ENCODE measurements around the gene SDCCAG8.

Gene SDCCAG8

GRCh38 chr1:243397613-243398321, 141.9 kb downstream of the SDCCAG8 start:
- Histone ChIP-seq H3K9me3 (ENCODE audit: control insufficient read depth, insufficient read depth, low read depth, low read length) (no peaks in the 10 kb centered on the region), H3K4me3 (ENCODE audit: low read depth, low read length) (no peak overlapping the region), H3K36me3 (ENCODE audit: control insufficient read depth in 2 of 2, insufficient read depth in 1 of 2, low read length in 2 of 2) (no peaks in the 10 kb centered on the region), H3K27ac (ENCODE audit: extremely low read depth, low read depth, low read length) (no peak overlapping the region), H3K4me1 (ENCODE audit: control insufficient read depth, insufficient read depth, low read length) (peaks cover 9% of the 10 kb centered on the region; the same call in 1 of the 2 replicates)
- no peak for TF ChIP-seq ZBTB11 (tag by site-specific recombination; conservative IDR thresholded peaks at IDR 0.05; ENCODE audit: low read depth)
- TF ChIP-seq PRDM6 (tag by site-specific recombination; IDR thresholded peaks at IDR 0.05): 0 out of 2 replicates have a peak, but pooled peaks have one; percentile 9
- CTCF ChIA-PET: no interaction called here
- POLR2A ChIA-PET: no interaction called here

- POLR2A ChIA-PET: no interaction called here
- no peaks in the 10 kb centered on the region for H3K36me3 ChIP-seq (ENCODE audit: control insufficient read depth in 2 of 2, insufficient read depth in 1 of 2, low read length in 2 of 2)
- H3K4me1 ChIP-seq (ENCODE audit: control insufficient read depth, insufficient read depth, low read length): peaks cover 6% of the 10 kb centered on the region; the same call in 1 of the 2 replicates
- H3K27ac ChIP-seq (ENCODE audit: extremely low read depth, low read depth, low read length): no peak overlapping the region
- H3K4me3 ChIP-seq (ENCODE audit: low read depth, low read length): no peak overlapping the region
- CTCF ChIA-PET: interaction anchor here (0.7 to 1.4 kb wide), 5 partner anchors 9 to 349 kb away, joined by 3 read pairs; no protein-coding TSS in a partner anchor
- H3K9me3 ChIP-seq (ENCODE audit: control insufficient read depth, insufficient read depth, low read depth, low read length): no peaks in the 10 kb centered on the region
- TF ChIP-seq ZNF114 (tag by site-specific recombination; IDR thresholded peaks at IDR 0.05) (no peak), SP3 (tag by site-specific recombination; IDR thresholded peaks at IDR 0.05) (no peak), ZNF292 (tag by site-specific recombination; IDR thresholded peaks at IDR 0.05; ENCODE audit: borderline replicate concordance, low read depth) (no peak), ZNF473 (tag by site-specific recombination; IDR thresholded peaks at IDR 0.05) (no peak), ZNF610 (tag by site-specific recombination; IDR thresholded peaks at IDR 0.05; ENCODE audit: borderline replicate concordance) (no peak), HIC1 (tag by site-specific recombination; IDR thresholded peaks at IDR 0.05) (no peak), ZNF596 (tag by site-specific recombination; IDR thresholded peaks at IDR 0.05) (no peak), ZNF311 (tag by site-specific recombination; IDR thresholded peaks at IDR 0.05; ENCODE audit: borderline replicate concordance) (no peak), ZNF707 (tag by site-specific recombination; IDR thresholded peaks at IDR 0.05) (no peak), ZNF223 (tag by site-specific recombination; IDR thresholded peaks at IDR 0.05) (no peak), ZNF521 (tag by site-specific recombination; IDR thresholded peaks at IDR 0.05) (no peak), MZF1 (tag by site-specific recombination; IDR thresholded peaks at IDR 0.05; ENCODE audit: borderline replicate concordance) (no peak)
Observed at GRCh38 chr1:243399561-243400155, 143.8 kb downstream of the SDCCAG8 start.

Data from HEK293 (cell line).